WERI-Rb-1 (cell line): ENCODE results near the gene SH3BP1.

Experiments
- DNase-seq: peaks from one replicate; pipeline ENCODE4 v3.0.0-alpha.2; 2020
- H3K27ac ChIP-seq: fragments of 250-450 bp; sonication (Bioruptor Pico); 2 replicates; pipeline ENCODE4 v1.5.1; 2020; ENCODE audit warnings: mild to moderate bottlenecking, moderate library complexity
- H3K27me3 ChIP-seq: fragments of 250-450 bp; sonication (Bioruptor Pico); 2 replicates; pipeline ENCODE4 v1.5.1; 2021; ENCODE audit warnings: mild to moderate bottlenecking, low read depth, moderate library complexity; ENCODE audit not compliant: insufficient read depth, severe bottlenecking
- H3K36me3 ChIP-seq: fragments of 250-450 bp; sonication (Bioruptor Pico); 2 replicates; pipeline ENCODE4 v1.5.1; 2020; ENCODE audit warnings: mild to moderate bottlenecking, moderate library complexity
- H3K4me3 ChIP-seq: 2 replicates; pipeline ENCODE4 v1.5.1; 2011; ENCODE audit warnings: low read depth, mild to moderate bottlenecking, control low read depth, low read length
- H3K9me3 ChIP-seq: fragments of 250-450 bp; sonication (Bioruptor Pico); 2 replicates; pipeline ENCODE4 v1.5.1; 2021; ENCODE audit warnings: mild to moderate bottlenecking, moderate library complexity; ENCODE audit not compliant: severe bottlenecking
- TF ChIP-seq, protein P1 (sequence below): IDR thresholded peaks from 2 replicates; pipeline ENCODE4 v1.5.1; 2011; ENCODE audit warnings: low read depth, mild to moderate bottlenecking, control low read depth, inconsistent platforms, low read length

The SH3BP1 gene

DNA sequence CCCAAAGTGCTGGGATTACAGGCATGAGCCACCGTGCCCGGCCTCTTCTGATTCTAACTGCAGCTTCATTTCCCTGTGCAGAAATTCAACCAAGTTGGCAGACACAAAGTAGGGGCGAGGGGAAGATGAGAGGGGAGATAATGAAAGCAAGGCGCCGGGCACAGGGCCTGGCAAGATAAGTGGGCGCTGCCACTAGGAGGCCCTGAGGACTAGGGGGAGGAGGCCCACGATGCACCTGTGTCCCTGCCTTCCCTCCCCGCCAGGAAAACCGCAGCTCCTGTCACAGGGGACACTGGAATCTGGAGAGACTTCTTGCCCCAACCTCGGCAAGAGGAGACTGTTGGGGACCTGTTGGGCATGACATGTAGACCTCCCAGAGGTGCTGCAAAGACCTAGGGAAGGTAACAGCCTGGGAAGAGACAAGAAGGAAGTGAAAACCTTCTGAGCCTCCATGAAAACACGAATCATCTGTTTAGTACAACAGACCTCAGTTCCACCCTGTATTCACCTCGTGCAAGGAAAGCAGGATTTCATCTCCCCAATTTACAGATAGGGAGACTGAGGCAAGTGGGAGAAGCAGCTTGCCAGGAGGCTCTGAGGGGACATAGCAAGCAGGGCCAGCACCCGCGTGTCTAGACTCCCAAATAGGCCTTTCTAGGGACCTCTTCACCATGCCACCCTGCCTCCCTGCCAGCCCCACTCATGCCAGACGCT, 32.9 kb downstream of the SH3BP1 start:
- no peaks in the 10 kb centered on the region for H3K27me3 ChIP-seq

DNA sequence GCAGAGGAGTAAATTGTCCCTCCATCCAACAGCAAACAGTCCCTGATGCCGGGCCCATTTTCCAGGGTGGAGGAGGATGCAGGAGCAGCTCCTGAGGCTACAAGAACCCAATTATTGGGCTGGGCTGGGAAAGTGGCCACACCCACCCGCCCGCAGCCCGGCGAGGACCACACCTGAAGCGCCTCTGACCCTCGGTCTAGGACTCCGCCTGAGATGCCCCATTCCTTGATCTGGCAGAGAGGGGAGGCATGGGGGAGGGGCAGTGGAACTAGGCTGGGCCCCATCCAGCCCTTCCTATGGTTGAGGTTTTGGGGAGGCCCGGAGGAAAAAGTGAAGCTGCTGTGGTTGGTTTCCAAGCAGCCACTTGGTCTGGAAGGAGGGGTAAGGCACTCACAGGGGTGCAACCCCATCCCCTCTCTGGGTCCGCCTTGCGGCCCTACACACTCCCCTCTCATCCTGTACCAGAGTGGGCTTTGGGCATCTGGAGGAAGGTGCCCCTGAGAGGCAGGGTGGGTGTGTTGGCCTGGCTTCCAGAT, 33.5 kb downstream of the SH3BP1 start:
- Histone ChIP-seq H3K27me3 (no peaks in the 10 kb centered on the region), H3K4me3 (no peak overlapping the region), H3K36me3 (peaks cover 6% of the 10 kb centered on the region; the same call in 1 of the 2 replicates), H3K27ac (no peak overlapping the region), H3K9me3 (no peaks in the 10 kb centered on the region)
- DNase-seq = no peak
- TF ChIP-seq, protein P1, sequence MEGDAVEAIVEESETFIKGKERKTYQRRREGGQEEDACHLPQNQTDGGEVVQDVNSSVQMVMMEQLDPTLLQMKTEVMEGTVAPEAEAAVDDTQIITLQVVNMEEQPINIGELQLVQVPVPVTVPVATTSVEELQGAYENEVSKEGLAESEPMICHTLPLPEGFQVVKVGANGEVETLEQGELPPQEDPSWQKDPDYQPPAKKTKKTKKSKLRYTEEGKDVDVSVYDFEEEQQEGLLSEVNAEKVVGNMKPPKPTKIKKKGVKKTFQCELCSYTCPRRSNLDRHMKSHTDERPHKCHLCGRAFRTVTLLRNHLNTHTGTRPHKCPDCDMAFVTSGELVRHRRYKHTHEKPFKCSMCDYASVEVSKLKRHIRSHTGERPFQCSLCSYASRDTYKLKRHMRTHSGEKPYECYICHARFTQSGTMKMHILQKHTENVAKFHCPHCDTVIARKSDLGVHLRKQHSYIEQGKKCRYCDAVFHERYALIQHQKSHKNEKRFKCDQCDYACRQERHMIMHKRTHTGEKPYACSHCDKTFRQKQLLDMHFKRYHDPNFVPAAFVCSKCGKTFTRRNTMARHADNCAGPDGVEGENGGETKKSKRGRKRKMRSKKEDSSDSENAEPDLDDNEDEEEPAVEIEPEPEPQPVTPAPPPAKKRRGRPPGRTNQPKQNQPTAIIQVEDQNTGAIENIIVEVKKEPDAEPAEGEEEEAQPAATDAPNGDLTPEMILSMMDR = no peak

More for the DNA sequence above, 32.9 kb downstream of the SH3BP1 start:
- H3K9me3 ChIP-seq = no peaks in the 10 kb centered on the region
- no peak overlapping the region for H3K27ac ChIP-seq
- DNase-seq = no peak
- H3K4me3 ChIP-seq = no peak overlapping the region
- TF ChIP-seq, protein P1 = no peak
- peaks cover 6% of the 10 kb centered on the region for H3K36me3 ChIP-seq

DNA sequence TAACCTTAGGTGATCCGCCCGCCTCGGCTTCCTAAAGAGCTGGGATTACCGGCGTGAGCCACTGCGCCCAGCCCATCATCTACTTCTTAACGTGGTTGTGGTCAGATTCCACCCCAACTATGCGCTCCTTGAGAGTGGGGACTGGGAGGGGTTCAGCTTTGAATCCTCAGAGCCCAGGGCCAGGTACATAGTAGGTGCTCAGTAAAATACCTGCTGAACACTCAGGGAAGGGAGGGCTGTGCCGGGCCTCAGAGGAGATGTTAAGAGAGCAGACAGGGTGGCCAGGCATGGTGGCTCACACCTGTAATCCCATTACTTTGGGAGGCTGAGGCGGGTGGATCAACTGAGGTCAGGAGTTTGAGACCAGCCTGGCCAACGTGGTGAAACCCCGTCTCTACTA, 34.8 kb downstream of the SH3BP1 start:
- Histone ChIP-seq H3K36me3 (no peaks in the 10 kb centered on the region), H3K27me3 (no peaks in the 10 kb centered on the region), H3K27ac (no peak overlapping the region), H3K4me3 (no peak overlapping the region), H3K9me3 (no peaks in the 10 kb centered on the region)
- TF ChIP-seq, protein P1 = no peak
- no peak for DNase-seq

DNA sequence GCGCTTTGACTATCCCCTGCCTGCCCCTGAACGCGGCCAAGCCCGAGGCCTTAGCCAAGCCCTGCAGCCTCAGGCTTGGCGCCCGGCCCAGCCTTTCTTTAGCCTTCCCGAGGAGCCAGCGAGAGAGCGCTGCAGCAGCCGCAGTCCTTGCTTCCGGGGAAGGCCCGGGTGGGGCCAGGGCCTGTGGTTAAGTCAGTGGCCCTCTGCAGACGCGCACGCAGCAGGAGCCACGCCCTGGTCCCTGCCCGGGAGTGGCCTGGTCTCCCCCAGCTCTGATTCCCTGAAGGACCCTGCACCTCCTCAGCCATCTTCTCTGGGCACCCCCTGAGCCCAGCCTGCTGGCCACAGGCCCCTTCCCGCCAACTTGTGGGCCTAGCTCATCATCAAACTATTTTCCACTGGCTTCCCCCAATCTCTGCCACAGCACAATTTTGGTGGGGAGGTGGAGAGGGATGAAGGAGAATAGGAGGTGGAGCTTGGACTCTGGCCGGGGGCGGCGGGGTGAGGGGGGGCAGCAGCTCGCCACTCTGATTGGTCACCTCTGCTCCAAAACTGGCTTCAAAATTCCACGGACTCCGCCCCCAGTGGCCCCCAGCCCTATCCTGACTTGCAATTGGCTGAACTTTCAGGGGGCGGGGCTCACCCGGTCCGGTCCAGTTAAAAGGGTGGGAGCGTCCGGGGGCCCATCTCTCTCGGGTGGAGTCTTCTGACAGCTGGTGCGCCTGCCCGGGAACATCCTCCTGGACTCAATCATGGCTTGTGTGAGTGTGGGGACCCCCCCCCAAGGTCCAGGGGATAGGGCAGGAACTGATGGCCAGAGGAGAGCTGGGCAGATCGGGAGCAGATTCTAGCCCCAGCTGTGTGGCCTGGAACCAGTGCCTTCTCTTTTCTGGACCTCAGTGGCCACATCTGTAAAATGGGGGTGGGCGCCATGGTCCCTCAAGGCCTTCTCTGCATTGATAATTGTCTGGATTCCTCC, 35.8 kb downstream of the SH3BP1 start, which contains the start of gene LGALS1:
Gene LGALS1 (plus strand): TSS at position 686 of the 979 bp plus-strand sequence. CDS start 67 bp downstream, at position 753.
- Histone ChIP-seq H3K9me3 (no peaks in the 10 kb centered on the region), H3K27ac (no peak within 1 kb of the TSS), H3K27me3 (no peaks in the 10 kb centered on the region), H3K36me3 (no peaks in the 10 kb centered on the region), H3K4me3 (no peak within 1 kb of the TSS)
- DNase-seq = peak; percentile 50
- TF ChIP-seq, protein P1 = no peak

DNA sequence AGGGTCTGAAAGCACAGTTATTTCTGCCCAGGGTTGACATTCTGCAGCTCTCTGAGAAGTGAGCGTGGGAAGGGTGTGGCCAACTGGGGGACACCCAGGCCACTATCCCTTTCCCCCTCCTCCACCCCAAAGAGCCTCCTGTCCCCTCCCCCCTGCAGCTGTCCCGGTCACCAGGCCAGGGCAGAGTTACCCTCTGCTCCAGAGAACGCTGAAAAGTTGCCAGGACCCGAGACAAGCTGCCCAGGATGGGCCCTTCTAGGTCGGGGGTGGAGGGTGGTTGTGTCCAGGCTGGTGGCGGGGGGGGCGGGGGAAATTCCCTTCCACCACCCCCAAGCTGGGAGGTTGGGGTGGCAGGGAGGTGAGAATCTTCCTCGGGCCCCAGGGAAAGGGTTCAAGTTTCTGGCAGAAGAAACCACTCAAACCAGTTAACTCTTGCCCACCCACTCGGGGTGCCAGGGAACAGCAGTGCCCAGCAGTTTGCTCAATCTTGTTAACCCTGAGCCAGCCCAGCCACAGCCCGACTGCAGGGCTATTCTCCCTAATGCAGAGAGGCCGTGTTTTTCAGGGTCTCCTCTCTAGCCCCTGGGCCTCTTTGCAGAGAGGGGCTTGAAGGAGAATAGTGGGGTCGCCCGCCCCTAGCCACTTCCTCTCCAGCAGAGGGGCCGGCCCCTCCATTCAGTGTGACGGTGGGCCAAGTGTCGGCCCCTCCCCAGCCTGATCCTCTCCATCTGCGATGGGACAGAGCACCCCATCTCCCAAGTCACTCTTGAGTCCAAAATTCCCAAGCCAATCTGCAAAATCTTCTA, 36.7 kb downstream of the SH3BP1 start:
- no peaks in the 10 kb centered on the region for H3K27me3 ChIP-seq
- H3K9me3 ChIP-seq = no peaks in the 10 kb centered on the region
- peak overlapping the region; percentile 82 for H3K4me3 ChIP-seq
- H3K27ac ChIP-seq = no peak overlapping the region
- no peaks in the 10 kb centered on the region for H3K36me3 ChIP-seq
- TF ChIP-seq, protein P1 = no peak
- DNase-seq = no peak
